GM12801 (cell line): ENCODE measurements around the gene CD86.

Experiments used
- CTCF ChIP-seq: IDR thresholded peaks from one replicate; pipeline ENCODE4 v1.5.1; 2011; ENCODE audit warnings: control low read depth; ENCODE audit not compliant: insufficient read length; ENCODE audit errors: extremely low read depth

CD86 gene

GRCh38 chr3:122104515-122105194 lies 49.5 kb downstream of the CD86 start:
- no peak for TF ChIP-seq CTCF

DNA sequence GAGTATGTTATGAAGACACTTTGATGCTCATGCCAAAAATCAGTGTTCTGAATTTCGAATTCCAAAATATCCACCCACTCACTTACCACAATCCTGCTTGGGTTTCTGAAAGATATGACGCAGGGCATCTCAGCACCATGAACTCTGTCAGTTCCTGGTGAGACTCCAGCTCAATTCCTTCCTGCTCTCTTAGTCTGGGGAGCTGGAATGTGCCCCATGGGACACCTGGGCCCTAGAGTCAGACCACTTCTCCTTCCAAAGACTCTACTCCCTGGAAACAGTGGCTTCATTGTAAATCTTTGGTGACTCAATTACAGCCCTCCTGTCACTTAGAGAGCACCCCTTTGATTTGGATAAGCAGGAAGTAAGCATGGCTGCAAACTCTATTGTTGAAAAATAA lies 50.5 kb downstream of the CD86 start:
- no peak for TF ChIP-seq CTCF

- no peak for TF ChIP-seq CTCF
Observed at GRCh38 chr3:122107171-122107570, 52.0 kb downstream of the CD86 start.

- TF ChIP-seq CTCF: no peak
Observed at GRCh38 chr3:122111974-122112373, 56.8 kb downstream of the CD86 start.

- TF ChIP-seq CTCF: no peak
Observed at GRCh38 chr3:122112754-122113153, 57.6 kb downstream of the CD86 start.

DNA sequence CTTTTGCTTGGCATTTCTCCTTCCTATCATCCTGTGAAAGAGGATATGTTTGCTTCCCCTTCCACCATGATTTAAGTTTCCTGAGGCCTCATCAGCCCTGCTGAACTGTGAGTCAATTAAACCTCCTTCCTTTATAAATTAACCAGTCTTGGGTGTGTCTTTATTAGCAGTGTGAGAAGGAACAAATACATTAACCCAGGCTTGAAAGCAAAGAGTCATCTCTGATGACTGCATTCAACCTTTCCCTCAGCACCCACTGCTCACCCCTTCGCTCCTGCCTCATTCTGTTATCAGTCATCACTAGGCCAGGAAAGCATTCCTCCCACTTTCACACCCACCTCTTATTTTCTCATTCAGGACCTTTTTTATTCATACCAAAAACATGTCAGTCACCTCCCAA lies 68.7 kb downstream of the CD86 start:
- no peak for TF ChIP-seq CTCF

- no peak for TF ChIP-seq CTCF
Observed at GRCh38 chr3:122132949-122133540, 77.9 kb downstream of the CD86 start.
